NCI-H526 treated with DMSO at 0.1 percent for 48 hours (cell line): Measurements from ENCODE around the gene MYH10.
A peak's percentile ranks its signal among the peaks of the same experiment; 100 is the strongest.

Source experiments
- DNase-seq: peaks from one replicate; lab custom pipeline; 2025; lab: John Stamatoyannopoulos, UW

MYH10 gene

DNA sequence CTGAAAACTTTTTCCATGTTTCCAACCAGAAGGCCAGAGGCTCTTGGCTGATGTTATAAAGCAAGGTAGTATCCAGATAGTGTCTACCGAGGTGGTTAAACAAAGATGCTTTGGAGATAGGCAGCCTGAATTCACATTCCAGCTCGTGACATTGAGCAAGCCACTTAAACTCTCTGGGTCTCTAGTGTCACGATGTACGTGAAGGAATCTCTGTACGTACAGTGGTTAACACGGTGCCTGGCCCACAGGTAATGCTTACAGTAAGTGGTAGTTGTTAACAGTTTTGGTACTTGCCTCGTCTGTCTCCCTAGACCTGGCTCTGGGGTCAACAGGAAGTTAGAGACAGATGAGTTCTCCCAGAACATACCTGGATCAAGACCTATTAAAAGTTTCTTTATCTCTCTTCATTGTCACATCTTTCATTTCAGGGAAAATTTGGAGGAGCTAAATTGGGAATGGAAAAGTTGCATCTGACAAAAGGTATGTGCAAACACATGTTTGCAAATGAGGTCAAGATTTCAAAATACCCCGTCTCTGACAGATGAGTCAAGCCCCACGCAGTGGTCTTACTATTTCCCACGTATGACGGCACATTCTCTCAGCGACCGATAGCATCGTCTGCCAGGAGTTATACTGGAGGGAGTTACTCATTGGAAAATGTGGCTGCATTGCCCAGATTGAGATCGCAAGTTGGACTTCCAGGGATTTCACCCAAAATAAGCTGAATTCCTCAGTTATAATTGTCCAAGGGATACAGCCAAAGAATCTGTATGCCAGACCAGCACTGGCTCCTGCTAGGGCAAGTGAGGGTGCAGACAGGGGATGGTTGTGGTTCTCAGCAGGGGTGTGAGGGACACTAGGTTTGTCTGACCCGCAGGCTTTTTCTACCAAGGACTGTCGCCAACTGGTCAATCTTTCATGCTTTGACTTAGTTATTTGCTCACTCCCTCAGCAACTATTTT, 18.9 kb upstream of the MYH10 start:
- no peak for DNase-seq

GRCh38 chr17:8647956-8648355, 17.4 kb upstream of the MYH10 start:
- no peak for DNase-seq

DNA sequence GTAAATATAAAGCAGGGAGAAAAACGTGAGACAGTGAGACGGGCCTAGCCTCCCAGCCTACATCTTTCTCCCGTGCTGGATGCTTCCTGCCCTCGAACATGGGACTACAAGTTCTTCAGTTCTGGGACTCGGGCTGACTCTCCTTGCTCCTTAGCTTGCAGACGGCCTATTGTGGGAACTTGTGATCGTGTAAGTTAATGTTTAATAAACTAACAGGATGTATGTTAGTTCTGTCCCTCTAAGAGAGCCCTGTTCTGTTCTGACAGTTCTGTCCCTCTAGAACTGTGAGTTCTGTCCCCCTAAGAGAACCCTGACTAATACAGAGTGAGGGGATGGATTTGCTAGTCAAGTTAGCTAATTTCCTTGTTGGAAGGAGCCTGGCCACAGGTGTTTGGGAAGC, 16.7 kb upstream of the MYH10 start:
- DNase-seq: no peak

GRCh38 chr17:8644507-8644902, 14.0 kb upstream of the MYH10 start:
- DNase-seq: no peak

GRCh38 chr17:8643855-8644506, 13.5 kb upstream of the MYH10 start:
- DNase-seq: no peak

- no peak for DNase-seq
Observed at GRCh38 chr17:8639709-8640108, 9.2 kb upstream of the MYH10 start.

GRCh38 chr17:8632061-8632460, 1.5 kb upstream of the MYH10 start:
- DNase-seq: peak; percentile 1

GRCh38 chr17:8631554-8631877, 991 bp upstream of the MYH10 start:
- no peak for DNase-seq

GRCh38 chr17:8630802-8631553, 453 bp upstream of the MYH10 start:
- peak; percentile 96 for DNase-seq

GRCh38 chr17:8629371-8630226, 926 bp downstream of the MYH10 start:
- no peak for DNase-seq

- no peak for DNase-seq
Observed at GRCh38 chr17:8628609-8629169, 1.8 kb downstream of the MYH10 start.

DNA sequence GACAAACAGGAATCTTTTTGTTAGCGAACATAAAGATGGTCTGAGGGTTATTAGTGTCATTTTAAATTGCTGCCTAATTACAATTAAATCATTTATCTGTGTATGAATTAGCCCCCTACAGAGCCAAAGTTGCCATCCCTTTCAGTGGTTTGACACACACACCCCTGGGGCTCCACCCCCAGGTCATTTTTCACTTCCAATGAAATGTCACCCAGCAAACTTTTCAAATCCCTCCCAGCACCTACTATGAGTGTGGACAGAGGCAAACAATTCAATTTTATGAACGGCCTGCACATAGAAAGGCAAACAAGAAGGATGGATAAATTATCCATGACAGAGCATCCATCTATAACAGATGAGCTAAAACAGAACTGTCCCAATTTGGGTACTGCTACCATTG, 2.4 kb downstream of the MYH10 start:
- DNase-seq: no peak

GRCh38 chr17:8623591-8623990, 6.9 kb downstream of the MYH10 start:
- no peak for DNase-seq

GRCh38 chr17:8622191-8622590, 8.3 kb downstream of the MYH10 start:
- no peak for DNase-seq

- no peak for DNase-seq
Observed at GRCh38 chr17:8621585-8621984, 8.9 kb downstream of the MYH10 start.

DNA sequence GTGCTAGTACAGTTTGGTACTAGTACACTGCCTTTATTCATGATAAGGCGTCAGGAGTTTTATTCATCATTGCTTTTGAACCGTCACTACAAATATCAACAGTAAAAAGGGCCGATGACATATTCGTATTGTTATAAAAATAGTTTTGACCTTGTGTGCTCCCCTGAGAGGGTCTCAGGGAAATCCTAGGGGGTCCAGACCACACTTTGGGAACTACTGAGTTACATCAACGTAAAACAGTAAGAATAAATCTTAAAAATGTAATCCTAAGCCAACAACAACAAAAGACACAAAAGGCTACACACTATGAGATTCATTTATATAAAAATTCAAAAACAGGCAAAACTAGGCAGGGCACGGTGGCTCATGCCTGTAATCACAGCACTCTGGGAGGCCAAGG, 11.2 kb downstream of the MYH10 start:
- no peak for DNase-seq

DNA sequence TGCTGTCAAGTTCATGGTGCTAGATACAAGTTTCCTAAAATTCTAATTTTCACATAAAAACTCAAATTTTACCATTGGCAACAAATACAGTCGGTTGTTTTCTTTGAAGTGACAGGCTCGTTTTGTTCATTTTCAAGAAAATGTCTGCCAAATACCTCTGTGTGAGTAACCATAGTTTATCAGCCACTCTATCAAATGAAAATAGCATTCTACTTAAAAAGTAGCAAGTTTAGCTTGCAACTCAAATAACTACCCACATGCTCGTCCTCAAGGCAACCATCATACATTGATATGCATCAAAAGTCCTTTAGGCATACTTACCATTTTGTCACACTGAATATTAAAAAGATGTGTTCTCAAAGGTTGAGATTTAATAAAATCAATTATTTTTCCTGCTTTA, 11.7 kb downstream of the MYH10 start:
- no peak for DNase-seq

DNA sequence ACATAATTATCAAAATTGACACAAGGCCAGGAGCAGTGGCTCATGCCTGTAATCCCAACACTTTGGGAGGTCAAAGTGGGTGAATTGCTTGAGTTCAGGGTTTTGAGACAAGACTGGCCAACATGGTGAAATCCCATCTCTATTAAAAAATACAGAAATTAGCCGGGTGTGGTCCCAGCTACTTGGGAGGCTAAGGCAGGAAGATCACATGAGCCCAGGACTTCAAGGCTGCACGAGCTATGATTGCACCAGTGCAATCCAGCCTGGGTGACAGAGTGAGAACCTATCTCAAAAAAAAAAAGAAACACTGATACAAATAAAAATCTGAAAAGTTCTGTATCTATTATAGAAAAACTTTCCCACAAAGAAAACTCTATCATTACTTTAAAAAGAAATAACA, 15.5 kb downstream of the MYH10 start:
- no peak for DNase-seq

GRCh38 chr17:8611619-8612298, 18.8 kb downstream of the MYH10 start:
- DNase-seq: no peak

DNA sequence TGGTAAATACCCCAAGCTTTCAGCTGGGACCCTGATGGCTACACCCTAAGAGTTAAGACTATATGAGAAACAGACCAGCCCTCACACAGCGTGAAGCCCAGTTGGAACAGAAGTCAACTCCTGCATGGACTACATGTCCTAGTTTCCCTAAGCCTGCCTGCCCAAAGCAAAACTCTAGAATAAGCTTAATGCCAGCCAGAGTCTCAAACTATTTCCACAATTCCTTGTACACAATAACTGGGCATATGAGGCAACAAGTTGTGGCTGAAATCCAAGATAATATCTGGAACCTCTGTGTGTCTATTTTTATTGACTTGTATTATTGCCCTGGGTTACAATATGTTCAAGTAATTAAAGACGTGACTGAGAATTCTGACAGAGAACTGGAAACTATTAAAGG, 19.4 kb downstream of the MYH10 start:
- no peak for DNase-seq

DNA sequence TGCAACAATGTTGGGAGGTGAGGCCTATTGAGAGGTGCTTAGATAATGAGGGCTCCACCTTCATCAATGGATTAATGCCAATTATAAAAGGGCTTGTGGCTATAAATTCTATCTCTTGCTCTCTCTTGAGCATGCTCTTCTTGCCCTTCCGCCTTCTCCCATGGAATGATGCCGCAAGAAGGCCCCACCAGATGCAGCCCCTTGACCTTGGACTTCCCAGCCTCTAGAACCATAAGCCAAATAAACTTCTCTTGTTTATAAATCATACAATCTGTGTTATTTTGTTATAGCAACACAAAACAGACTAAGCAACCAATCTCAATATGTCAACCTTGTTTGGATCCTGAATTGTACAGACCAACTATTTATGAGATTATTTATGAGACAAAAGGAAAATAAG, 20.0 kb downstream of the MYH10 start:
- DNase-seq: no peak
